ENCODE measurements around the gene DRAM1.
"Not testable (repeated sequence)": the region's sequence is repeated elsewhere in the genome, so short reads cannot be mapped to it uniquely, and the experiment has no call there.

DNA sequence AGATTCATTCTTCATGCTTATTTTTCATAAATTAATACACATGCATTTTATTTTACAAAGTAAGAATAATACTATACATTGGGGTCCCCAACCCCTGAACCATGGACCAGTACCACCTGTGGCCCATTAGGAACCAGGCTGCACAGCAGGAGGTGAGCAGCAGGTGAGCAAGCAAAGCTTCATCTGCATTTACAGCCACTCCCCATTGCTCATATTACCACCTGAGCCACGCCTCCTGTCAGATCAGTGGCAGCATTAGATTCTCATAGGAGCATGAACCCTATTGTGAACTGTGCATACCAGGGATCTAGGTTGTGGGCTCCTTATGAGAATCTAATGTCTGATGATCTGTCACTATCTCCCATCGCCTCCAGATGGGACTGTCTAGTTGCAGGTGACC is 15.7 kb upstream of the DRAM1 start:
- TF ChIP-seq RFX5 (IDR thresholded peaks at IDR 0.05; ENCODE audit: low read depth, low read length); NR2C2 (IDR thresholded peaks at IDR 0.05; ENCODE audit: borderline replicate concordance, control insufficient read depth, insufficient read length, low read depth); CTCF (IDR thresholded peaks at IDR 0.05 in 2 of 3, conservative IDR thresholded peaks at IDR 0.05 in 1 of 3; ENCODE audit: control insufficient read depth in 2 of 3, extremely low read depth in 1 of 3, insufficient read depth in 1 of 3, low read depth in 3 of 3, low read length in 3 of 3); ZZZ3 (IDR thresholded peaks at IDR 0.05; ENCODE audit: control insufficient read depth, insufficient read length, low read depth); POLR2AphosphoS5 (IDR thresholded peaks at IDR 0.05; ENCODE audit: low read length); ESRRA (IDR thresholded peaks at IDR 0.05; ENCODE audit: low read length); RUNX3 (IDR thresholded peaks at IDR 0.05; ENCODE audit: low read length); E4F1 (IDR thresholded peaks at IDR 0.05; ENCODE audit: borderline replicate concordance, partially characterized antibody); CBX3 (IDR thresholded peaks at IDR 0.05; ENCODE audit: borderline replicate concordance, low read depth); MAX (IDR thresholded peaks at IDR 0.05; ENCODE audit: low read depth, low read length); BHLHE40 (IDR thresholded peaks at IDR 0.05; ENCODE audit: borderline replicate concordance in 1 of 2, low read depth in 2 of 2, low read length in 1 of 2); ETV6 (conservative IDR thresholded peaks at IDR 0.05 in 1 of 2, IDR thresholded peaks at IDR 0.05 in 1 of 2; ENCODE audit: borderline replicate concordance in 1 of 2, low read depth in 1 of 2); SRF (IDR thresholded peaks at IDR 0.05; ENCODE audit: low read depth in 2 of 2, low read length in 2 of 2): not testable (repeated sequence)
- TF ChIP-seq, protein P1, sequence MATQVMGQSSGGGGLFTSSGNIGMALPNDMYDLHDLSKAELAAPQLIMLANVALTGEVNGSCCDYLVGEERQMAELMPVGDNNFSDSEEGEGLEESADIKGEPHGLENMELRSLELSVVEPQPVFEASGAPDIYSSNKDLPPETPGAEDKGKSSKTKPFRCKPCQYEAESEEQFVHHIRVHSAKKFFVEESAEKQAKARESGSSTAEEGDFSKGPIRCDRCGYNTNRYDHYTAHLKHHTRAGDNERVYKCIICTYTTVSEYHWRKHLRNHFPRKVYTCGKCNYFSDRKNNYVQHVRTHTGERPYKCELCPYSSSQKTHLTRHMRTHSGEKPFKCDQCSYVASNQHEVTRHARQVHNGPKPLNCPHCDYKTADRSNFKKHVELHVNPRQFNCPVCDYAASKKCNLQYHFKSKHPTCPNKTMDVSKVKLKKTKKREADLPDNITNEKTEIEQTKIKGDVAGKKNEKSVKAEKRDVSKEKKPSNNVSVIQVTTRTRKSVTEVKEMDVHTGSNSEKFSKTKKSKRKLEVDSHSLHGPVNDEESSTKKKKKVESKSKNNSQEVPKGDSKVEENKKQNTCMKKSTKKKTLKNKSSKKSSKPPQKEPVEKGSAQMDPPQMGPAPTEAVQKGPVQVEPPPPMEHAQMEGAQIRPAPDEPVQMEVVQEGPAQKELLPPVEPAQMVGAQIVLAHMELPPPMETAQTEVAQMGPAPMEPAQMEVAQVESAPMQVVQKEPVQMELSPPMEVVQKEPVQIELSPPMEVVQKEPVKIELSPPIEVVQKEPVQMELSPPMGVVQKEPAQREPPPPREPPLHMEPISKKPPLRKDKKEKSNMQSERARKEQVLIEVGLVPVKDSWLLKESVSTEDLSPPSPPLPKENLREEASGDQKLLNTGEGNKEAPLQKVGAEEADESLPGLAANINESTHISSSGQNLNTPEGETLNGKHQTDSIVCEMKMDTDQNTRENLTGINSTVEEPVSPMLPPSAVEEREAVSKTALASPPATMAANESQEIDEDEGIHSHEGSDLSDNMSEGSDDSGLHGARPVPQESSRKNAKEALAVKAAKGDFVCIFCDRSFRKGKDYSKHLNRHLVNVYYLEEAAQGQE (IDR thresholded peaks at IDR 0.05; ENCODE audit: low read depth, low read length), result not testable (repeated sequence)
